GM23338 (cell line): ENCODE results near the gene ZNF529. TPM values are rescaled to one million over a fixed set of nuclear protein-coding genes. Genes with fewer than 3 reads are reported as not detected.

Experiments
- ATAC-seq: fragments of 200-7000 bp; cut with Tn5 transposase; 3 replicates; pipeline ENCODE4 v1.9.1; 2020
- DNase-seq: peaks from one replicate; pipeline ENCODE4 v3.0.0-alpha.2; 2015; ENCODE audit warnings: low spot score
- H2AFZ ChIP-seq: fragments of 200-600 bp; sonication (generic); 2 replicates; pipeline ENCODE4 v1.8.0; 2016; ENCODE audit warnings: antibody characterized with exemption, mild to moderate bottlenecking, moderate library complexity
- H3F3A ChIP-seq: fragments of 200-600 bp; sonication (generic); replicated peaks from 2 replicates; pipeline ENCODE4 v1.8.0; 2017; ENCODE audit warnings: antibody characterized with exemption, mixed run types, low read depth
- H3K27ac ChIP-seq: fragments of 200-600 bp; sonication (generic); 2 replicates; pipeline ENCODE4 v1.6.1; 2016; ENCODE audit warnings: low read depth
- H3K27me3 ChIP-seq: fragments of 200-600 bp; sonication (generic); 2 replicates; pipeline ENCODE4 v1.8.0; 2016; ENCODE audit warnings: mild to moderate bottlenecking, mixed run types, moderate library complexity; ENCODE audit not compliant: insufficient read depth
- H3K36me3 ChIP-seq: fragments of 200-600 bp; sonication (generic); 2 replicates; pipeline ENCODE4 v1.8.0; 2016; ENCODE audit warnings: mild to moderate bottlenecking; ENCODE audit not compliant: insufficient read depth
- H3K4me1 ChIP-seq: fragments of 200-600 bp; sonication (generic); 2 replicates; pipeline ENCODE4 v1.8.0; 2016; ENCODE audit warnings: mild to moderate bottlenecking, moderate library complexity; ENCODE audit not compliant: insufficient read depth
- H3K4me2 ChIP-seq: fragments of 200-600 bp; sonication (generic); 2 replicates; pipeline ENCODE4 v1.7.1; 2017; ENCODE audit warnings: mixed run types
- H3K4me3 ChIP-seq: fragments of 200-600 bp; sonication (generic); 2 replicates; pipeline ENCODE4 v1.6.1; 2016; ENCODE audit warnings: mixed run types
- H3K79me2 ChIP-seq: fragments of 200-600 bp; sonication (generic); replicated peaks from 2 replicates; pipeline ENCODE4 v1.8.0; 2017; ENCODE audit warnings: mild to moderate bottlenecking; ENCODE audit not compliant: insufficient read depth
- H3K9me2 ChIP-seq: fragments of 200-600 bp; sonication (generic); 2 replicates; pipeline ENCODE4 v1.8.0; 2017; ENCODE audit not compliant: insufficient read depth
- H4K20me1 ChIP-seq: fragments of 200-600 bp; sonication (generic); replicated peaks from 2 replicates; pipeline ENCODE4 v1.8.0; 2017; ENCODE audit warnings: mild to moderate bottlenecking; ENCODE audit not compliant: insufficient read depth
- H3K27ac Mint-ChIP-seq: 2 replicates; pipeline ENCODE4 v1.8.0; 2020; ENCODE audit warnings: inconsistent platforms, mild to moderate bottlenecking, moderate library complexity, mixed read lengths
- H3K27me3 Mint-ChIP-seq: 3 replicates; pipeline ENCODE4 v1.8.0; 2022; ENCODE audit warnings: low read depth, mild to moderate bottlenecking, moderate library complexity, mixed read lengths, inconsistent platforms; ENCODE audit not compliant: insufficient read depth, poor library complexity
- H3K36me3 Mint-ChIP-seq: 3 replicates; pipeline ENCODE4 v1.8.0; 2021; ENCODE audit warnings: low read depth, mild to moderate bottlenecking, inconsistent platforms, moderate library complexity, mixed read lengths
- H3K4me1 Mint-ChIP-seq: 3 replicates; pipeline ENCODE4 v1.8.0; 2020; ENCODE audit warnings: mild to moderate bottlenecking, inconsistent platforms, mixed read lengths
- H3K4me3 Mint-ChIP-seq: 3 replicates; pipeline ENCODE4 v1.8.0; 2021; ENCODE audit warnings: moderate library complexity, mild to moderate bottlenecking, inconsistent platforms, mixed read lengths
- H3K9me3 Mint-ChIP-seq: 3 replicates; pipeline ENCODE4 v1.8.0; 2020; ENCODE audit warnings: moderate library complexity, mild to moderate bottlenecking, inconsistent platforms, mixed read lengths
- JUNB ChIP-seq: IDR thresholded peaks from one replicate; pipeline ENCODE4 v1.6.1; 2016; ENCODE audit warnings: antibody characterized with exemption; ENCODE audit not compliant: unreplicated experiment
- NANOG ChIP-seq: IDR thresholded peaks from 2 replicates; pipeline ENCODE4 v1.6.1; 2016; ENCODE audit warnings: antibody characterized with exemption, borderline replicate concordance
- POLR2AphosphoS5 ChIP-seq: IDR thresholded peaks from 2 replicates; pipeline ENCODE4 v1.6.1; 2016; ENCODE audit warnings: antibody characterized with exemption, low read depth
- REST ChIP-seq: IDR thresholded peaks from one replicate; pipeline ENCODE4 v1.6.1; 2018; ENCODE audit warnings: antibody characterized with exemption; ENCODE audit not compliant: unreplicated experiment
- STAT1 ChIP-seq: IDR thresholded peaks from one replicate; pipeline ENCODE4 v1.6.1; 2016; ENCODE audit warnings: antibody characterized with exemption; ENCODE audit not compliant: unreplicated experiment
- ZNF331 ChIP-seq: fragments of 250-450 bp; sonication (Bioruptor Pico); IDR thresholded peaks from 2 replicates; pipeline ENCODE4 v1.5.0; 2020; ENCODE audit warnings: low read depth, mild to moderate bottlenecking, moderate library complexity
- ZNF462 ChIP-seq: fragments of 250-450 bp; sonication (Bioruptor Pico); IDR thresholded peaks from 2 replicates; pipeline ENCODE4 v1.5.0; 2020; ENCODE audit warnings: mild to moderate bottlenecking, moderate library complexity
- polyA plus RNA-seq: library from polyadenylated mRNA; unstranded; fragments of >200 nt; fragmentation: Nextera tagmentation; extraction: Ambion mirVana; gene quantifications from 2 replicates; pipeline ENCODE4 v1.2.1, GENCODE V29; 2016
- total RNA-seq: library from RNA; depleted of rRNA; stranded (reverse); fragments of >200 nt; shearing (Covaris generic); gene quantifications from 2 replicates; pipeline ENCODE4 v1.2.3, GENCODE V29; 2014

ZNF529 gene
- total and polyA plus RNA-seq, 2 experiments from 2014 or later: 9.2 to 16.5 TPM

- TF ChIP-seq NANOG (no peak), STAT1 (no peak), ZNF462 (CRISPR knock-in tag) (no peak), POLR2AphosphoS5 (no peak), ZNF331 (CRISPR knock-in tag) (no peak), REST (no peak), JUNB (no peak)
- peaks cover 3% of the 10 kb centered on the region; the same call in 1 of the 3 replicates for H3K9me3 Mint-ChIP-seq
- H3K4me3 ChIP-seq: no peak overlapping the region
- peaks cover 35% of the 10 kb centered on the region for H3K79me2 ChIP-seq
- H3K27ac Mint-ChIP-seq: no peak overlapping the region
- H2AFZ ChIP-seq: no peak overlapping the region
- H3K36me3 ChIP-seq: peaks cover 28% of the 10 kb centered on the region
- no peaks in the 10 kb centered on the region; the same call in 1 of the 2 replicates for H3K9me2 ChIP-seq
- H3K4me1 Mint-ChIP-seq: peaks cover 10% of the 10 kb centered on the region; the same call in 2 of the 3 replicates
- H3F3A ChIP-seq: no peaks in the 10 kb centered on the region
- peaks cover 58% of the 10 kb centered on the region for H3K36me3 Mint-ChIP-seq
- DNase-seq: no peak
- H4K20me1 ChIP-seq: no peaks in the 10 kb centered on the region; the same call in none of the 2 replicates
- H3K27ac ChIP-seq: no peak overlapping the region
- peaks cover 4% of the 10 kb centered on the region for H3K27me3 Mint-ChIP-seq
- no peaks in the 10 kb centered on the region for H3K4me1 ChIP-seq
- no peak overlapping the region for H3K4me3 Mint-ChIP-seq
- ATAC-seq: no peak
- H3K27me3 ChIP-seq: no peaks in the 10 kb centered on the region
- no peak overlapping the region for H3K4me2 ChIP-seq
Measured at GRCh38 chr19:36577271-36577996, 4.3 kb upstream of the ZNF529 start.
